Chondrocyte (in vitro differentiated cells): ENCODE data around the gene MACROH2A1. TPM values are rescaled to one million over a fixed set of nuclear protein-coding genes. Genes with fewer than 3 reads are reported as not detected.

Experiments used
- DNase-seq: peaks from one replicate; pipeline ENCODE4 v3.0.0; 2021; ENCODE audit warnings: mixed read lengths, low spot score
- H3K27ac Mint-ChIP-seq: one replicate; pipeline ENCODE4 v1.8.0; 2021; ENCODE audit warnings: mild to moderate bottlenecking, moderate library complexity, mixed read lengths; ENCODE audit not compliant: unreplicated experiment
- H3K27me3 Mint-ChIP-seq: 2 replicates; pipeline ENCODE4 v1.8.0; 2021; ENCODE audit warnings: low read depth, mixed read lengths
- H3K36me3 Mint-ChIP-seq: 2 replicates; pipeline ENCODE4 v1.8.0; 2021; ENCODE audit warnings: low read depth, mixed read lengths
- H3K4me1 Mint-ChIP-seq: 2 replicates; pipeline ENCODE4 v1.8.0; 2021; ENCODE audit warnings: low read depth, mild to moderate bottlenecking, mixed read lengths
- H3K4me3 Mint-ChIP-seq: one replicate; pipeline ENCODE4 v1.8.0; 2021; ENCODE audit warnings: mild to moderate bottlenecking, moderate library complexity, mixed read lengths; ENCODE audit not compliant: unreplicated experiment
- H3K9me3 Mint-ChIP-seq: 2 replicates; pipeline ENCODE4 v1.8.0; 2021; ENCODE audit warnings: low read depth, mixed read lengths
- total RNA-seq: library from RNA; stranded (reverse); gene quantifications from 3 replicates; pipeline ENCODE4 v1.2.1, GENCODE V29; 2021
- TF ChIP-seq, protein P1 (sequence below): fragments of 200-600 bp; sonication (generic); IDR thresholded peaks from 2 replicates; pipeline ENCODE4 v1.5.0; 2021; ENCODE audit warnings: antibody characterized with exemption, mild to moderate bottlenecking, moderate library complexity

The MACROH2A1 gene
- total RNA-seq, 1 donor from 2014 or later, result 100 TPM

DNA sequence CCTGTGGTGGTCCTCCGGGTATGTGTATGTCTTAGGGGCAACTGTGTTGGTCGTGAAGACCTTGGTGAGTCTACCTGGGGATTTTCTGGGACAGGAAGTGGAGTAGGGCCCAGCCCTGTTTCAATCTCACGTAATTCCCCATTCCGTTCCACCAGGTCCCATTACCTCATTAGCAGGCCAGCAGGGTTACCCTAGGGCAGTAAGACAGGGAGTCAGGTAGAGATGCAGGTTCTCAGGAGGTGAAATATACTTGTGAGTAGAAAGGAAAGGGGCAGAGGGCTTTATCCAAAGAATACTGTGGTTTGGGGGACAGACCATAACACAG is 56.5 kb downstream of the MACROH2A1 start:
- Mint-ChIP-seq H3K27ac (no peak overlapping the region), H3K4me3 (no peak overlapping the region), H3K36me3 (peaks cover 40% of the 10 kb centered on the region), H3K4me1 (peaks cover 16% of the 10 kb centered on the region), H3K9me3 (no peaks in the 10 kb centered on the region), H3K27me3 (no peaks in the 10 kb centered on the region)
- DNase-seq, result no peak
- TF ChIP-seq, protein P1, sequence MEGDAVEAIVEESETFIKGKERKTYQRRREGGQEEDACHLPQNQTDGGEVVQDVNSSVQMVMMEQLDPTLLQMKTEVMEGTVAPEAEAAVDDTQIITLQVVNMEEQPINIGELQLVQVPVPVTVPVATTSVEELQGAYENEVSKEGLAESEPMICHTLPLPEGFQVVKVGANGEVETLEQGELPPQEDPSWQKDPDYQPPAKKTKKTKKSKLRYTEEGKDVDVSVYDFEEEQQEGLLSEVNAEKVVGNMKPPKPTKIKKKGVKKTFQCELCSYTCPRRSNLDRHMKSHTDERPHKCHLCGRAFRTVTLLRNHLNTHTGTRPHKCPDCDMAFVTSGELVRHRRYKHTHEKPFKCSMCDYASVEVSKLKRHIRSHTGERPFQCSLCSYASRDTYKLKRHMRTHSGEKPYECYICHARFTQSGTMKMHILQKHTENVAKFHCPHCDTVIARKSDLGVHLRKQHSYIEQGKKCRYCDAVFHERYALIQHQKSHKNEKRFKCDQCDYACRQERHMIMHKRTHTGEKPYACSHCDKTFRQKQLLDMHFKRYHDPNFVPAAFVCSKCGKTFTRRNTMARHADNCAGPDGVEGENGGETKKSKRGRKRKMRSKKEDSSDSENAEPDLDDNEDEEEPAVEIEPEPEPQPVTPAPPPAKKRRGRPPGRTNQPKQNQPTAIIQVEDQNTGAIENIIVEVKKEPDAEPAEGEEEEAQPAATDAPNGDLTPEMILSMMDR, result no peak

DNA sequence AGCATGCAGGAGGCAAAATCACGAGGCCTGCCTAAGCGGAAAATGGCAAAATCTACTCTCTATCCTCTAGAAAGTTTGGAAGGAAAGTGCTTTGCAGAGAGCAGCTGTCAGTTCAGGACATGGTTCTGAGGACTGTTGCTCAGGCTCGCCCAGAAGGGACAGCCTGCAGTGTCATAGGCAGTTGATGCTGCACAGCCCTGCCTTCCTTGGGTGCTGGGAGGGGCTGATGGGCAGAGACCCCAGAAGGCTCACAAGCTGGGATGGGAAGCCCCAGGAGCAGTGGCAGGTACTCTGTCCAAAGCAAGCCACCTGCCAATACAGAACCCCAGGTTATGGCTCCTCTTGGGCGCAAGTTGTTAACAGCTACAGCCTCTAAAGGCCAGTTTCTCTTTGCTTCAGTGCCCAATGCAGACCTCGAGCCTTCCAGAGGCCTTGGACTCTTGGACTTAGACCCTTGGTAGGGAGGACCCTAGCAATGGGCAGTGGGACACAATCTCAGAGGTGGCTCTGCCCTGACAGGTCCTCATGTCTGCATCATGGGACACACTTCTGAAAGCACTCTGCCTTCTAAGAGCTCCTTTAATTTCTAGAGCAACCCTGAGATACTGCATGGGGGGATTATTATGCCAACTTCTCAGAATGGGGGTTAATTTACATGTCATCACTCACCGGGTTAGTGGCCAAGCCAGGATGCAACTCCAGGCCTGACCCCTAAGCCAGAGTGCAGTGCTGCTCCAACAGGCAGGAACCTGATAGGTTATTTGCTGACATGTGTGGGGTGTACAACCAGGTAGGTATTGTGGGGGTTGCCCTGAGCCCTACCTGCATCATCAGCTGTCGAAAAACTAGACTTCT is 57.1 kb downstream of the MACROH2A1 start:
- Mint-ChIP-seq H3K27ac (no peak overlapping the region), H3K9me3 (no peaks in the 10 kb centered on the region), H3K27me3 (no peaks in the 10 kb centered on the region), H3K4me3 (no peak overlapping the region), H3K36me3 (peaks cover 40% of the 10 kb centered on the region), H3K4me1 (peaks cover 16% of the 10 kb centered on the region)
- DNase-seq, result no peak
- TF ChIP-seq, protein P1, result no peak

DNA sequence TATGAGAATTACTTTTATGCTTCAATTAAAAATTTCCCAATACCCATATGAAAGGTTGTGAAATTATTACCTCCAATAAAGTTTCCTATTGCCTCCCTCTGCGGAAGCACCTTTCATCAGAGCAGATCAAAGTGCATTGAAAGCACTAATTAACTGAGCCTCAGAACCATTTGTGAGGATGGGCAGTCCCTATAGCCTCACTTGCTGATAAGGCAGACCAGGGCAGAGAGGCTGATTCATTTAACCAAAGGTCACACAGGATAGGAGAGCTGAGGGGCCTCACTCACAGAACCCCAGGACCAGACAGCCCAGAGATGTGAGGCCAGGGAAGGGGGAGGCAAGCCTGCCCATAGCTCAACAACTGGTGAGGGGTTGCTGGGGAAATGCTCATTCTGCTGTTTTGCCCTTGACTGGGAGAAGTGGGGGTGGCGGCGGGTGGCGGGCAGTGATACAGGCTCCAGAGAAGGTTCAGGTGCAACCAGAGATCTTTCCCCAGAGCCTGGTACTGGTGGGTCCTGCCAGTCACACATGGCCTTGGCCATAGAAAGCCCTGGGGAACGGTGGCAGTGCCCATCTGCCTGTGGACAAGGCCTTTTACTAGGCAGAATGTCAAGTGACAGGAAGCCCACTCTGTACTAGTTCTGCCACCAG is 57.9 kb downstream of the MACROH2A1 start:
- TF ChIP-seq, protein P1, result no peak
- peaks cover 40% of the 10 kb centered on the region for H3K36me3 Mint-ChIP-seq
- DNase-seq, result no peak
- H3K27ac Mint-ChIP-seq, result peak overlapping the region; percentile 65
- H3K4me3 Mint-ChIP-seq, result no peak overlapping the region
- H3K9me3 Mint-ChIP-seq, result no peaks in the 10 kb centered on the region
- H3K27me3 Mint-ChIP-seq, result no peaks in the 10 kb centered on the region
- peaks cover 18% of the 10 kb centered on the region for H3K4me1 Mint-ChIP-seq

DNA sequence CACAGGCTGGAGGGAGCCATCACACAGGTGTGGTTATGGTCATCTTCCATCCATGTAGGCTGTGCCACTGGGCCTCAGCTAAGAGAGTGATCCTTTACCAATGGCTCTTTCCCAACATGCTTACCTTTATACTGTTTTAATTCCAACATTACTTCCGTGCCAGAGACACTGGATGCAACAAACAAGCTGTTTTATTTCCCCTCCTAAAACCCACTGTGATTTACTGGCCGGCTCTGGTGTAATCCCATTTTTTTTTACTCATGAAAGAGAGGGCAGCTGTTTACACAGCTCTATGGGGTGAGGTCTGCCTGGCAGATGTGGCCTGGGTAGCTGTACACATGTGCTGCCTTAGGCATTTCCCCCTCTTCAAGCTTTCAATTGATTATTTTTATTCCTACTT is 58.5 kb downstream of the MACROH2A1 start:
- TF ChIP-seq, protein P1, result no peak
- no peak for DNase-seq
- Mint-ChIP-seq H3K9me3 (no peaks in the 10 kb centered on the region), H3K36me3 (peaks cover 36% of the 10 kb centered on the region), H3K27ac (no peak overlapping the region), H3K4me1 (peaks cover 19% of the 10 kb centered on the region), H3K4me3 (no peak overlapping the region), H3K27me3 (no peaks in the 10 kb centered on the region)

DNA sequence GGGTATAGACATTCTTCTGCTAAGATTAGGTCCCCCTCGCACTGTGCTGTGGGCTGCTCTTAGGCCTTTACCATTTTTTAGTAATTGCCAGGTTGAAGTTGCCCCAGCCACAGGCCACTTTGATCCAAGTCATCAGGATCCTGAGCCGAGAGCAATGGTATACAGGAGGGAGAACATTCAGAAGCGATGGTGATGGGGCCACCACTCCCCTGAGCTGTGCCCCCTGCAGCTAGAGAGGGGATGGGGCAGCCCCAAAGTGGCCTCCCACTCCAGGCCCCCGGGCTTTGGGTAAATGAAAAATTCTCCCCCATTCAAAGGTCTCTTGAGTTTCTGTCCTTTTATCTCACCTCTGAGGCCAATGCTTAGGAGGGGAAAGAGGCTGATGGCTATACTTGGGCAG is 59.4 kb downstream of the MACROH2A1 start:
- H3K27ac Mint-ChIP-seq, result no peak overlapping the region
- no peak for DNase-seq
- TF ChIP-seq, protein P1, result no peak
- no peaks in the 10 kb centered on the region for H3K27me3 Mint-ChIP-seq
- H3K36me3 Mint-ChIP-seq, result peaks cover 34% of the 10 kb centered on the region
- no peaks in the 10 kb centered on the region for H3K9me3 Mint-ChIP-seq
- H3K4me3 Mint-ChIP-seq, result no peak overlapping the region
- peaks cover 16% of the 10 kb centered on the region for H3K4me1 Mint-ChIP-seq
